GM10266 (cell line): ENCODE results near the gene EDEM1.

Source experiments
- DNase-seq: peaks from one replicate; pipeline ENCODE4 v3.0.0; 2012; ENCODE audit errors: extremely low spot score
- TF ChIP-seq, protein P1 (sequence below): IDR thresholded peaks from 2 replicates; pipeline ENCODE4 v1.5.1; 2012; ENCODE audit warnings: mild to moderate bottlenecking, low read depth; ENCODE audit not compliant: control insufficient read depth, insufficient read depth; ENCODE audit errors: missing control alignments

The EDEM1 gene

DNA sequence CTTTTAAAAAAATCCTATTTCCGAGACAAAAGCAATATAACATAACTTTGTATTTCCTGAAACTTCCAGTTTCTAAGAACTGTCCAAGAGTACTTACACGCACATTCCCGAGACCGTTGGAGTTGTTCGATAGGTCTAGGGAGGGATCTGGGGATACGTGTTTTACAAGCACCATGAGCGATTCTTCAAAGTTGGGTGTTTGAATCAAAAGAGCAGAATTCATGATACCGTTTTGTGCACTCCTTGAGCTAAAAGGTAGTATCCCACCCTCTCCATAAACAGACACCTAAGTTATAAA is 700 bp upstream of the EDEM1 start:
- TF ChIP-seq, protein P1, sequence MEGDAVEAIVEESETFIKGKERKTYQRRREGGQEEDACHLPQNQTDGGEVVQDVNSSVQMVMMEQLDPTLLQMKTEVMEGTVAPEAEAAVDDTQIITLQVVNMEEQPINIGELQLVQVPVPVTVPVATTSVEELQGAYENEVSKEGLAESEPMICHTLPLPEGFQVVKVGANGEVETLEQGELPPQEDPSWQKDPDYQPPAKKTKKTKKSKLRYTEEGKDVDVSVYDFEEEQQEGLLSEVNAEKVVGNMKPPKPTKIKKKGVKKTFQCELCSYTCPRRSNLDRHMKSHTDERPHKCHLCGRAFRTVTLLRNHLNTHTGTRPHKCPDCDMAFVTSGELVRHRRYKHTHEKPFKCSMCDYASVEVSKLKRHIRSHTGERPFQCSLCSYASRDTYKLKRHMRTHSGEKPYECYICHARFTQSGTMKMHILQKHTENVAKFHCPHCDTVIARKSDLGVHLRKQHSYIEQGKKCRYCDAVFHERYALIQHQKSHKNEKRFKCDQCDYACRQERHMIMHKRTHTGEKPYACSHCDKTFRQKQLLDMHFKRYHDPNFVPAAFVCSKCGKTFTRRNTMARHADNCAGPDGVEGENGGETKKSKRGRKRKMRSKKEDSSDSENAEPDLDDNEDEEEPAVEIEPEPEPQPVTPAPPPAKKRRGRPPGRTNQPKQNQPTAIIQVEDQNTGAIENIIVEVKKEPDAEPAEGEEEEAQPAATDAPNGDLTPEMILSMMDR, result no peak
- no peak for DNase-seq

DNA sequence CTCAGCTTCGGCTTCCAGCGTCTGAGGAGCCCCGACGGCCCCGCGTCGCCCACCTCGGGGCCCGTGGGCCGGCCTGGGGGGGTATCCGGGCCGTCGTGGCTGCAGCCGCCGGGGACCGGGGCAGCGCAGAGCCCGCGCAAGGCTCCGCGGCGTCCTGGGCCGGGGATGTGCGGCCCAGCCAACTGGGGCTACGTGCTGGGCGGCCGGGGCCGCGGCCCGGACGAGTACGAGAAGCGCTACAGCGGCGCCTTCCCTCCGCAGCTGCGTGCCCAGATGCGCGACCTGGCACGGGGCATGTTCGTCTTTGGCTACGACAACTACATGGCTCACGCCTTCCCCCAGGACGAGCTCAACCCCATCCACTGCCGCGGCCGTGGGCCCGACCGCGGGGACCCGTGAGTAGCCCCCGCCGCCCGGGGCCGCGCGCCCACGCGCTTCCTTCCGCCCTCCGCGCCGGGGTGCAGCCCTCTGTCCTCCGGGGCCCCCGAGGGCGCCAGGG is 462 bp downstream of the EDEM1 start:
- peak; percentile 49 for DNase-seq
- TF ChIP-seq, protein P1, result no peak

DNA sequence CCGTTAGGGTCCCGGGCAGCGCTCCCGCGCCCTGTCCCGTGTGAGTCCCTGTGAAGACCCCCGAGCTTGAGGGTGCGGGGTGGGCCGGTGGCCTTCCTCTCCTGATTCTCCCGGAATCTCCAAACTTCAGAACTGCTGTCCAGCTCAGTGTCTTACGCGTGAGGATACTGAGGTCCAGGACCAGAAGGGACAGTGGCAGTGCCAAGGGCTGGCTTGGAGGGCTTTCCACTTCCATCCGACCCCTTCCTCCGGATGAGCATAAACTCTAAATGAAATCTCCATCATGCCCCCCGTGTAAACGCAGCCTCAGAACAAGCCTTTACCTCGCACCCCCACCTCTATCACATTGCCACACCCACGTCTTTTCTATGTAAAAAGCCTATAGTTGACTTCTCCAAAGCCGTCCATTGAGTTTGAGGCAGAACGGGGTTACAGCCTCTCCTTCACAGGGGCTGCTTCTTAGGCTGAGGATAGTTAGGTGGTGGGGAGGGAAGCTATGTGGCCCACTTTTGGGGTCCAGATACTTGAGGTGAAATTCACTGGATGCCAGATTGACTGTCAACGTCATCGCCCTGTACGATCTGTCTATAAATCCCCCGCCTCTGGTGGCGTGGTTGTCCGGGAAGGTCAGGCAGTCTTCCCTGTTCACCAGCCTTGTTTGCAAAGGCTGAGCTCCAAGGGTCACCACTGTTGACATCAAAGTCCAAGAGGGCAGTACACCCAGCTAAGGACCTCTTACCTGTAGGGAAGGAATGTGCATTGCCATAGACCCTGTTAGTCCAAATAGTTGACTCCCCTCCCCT is 1.1 kb downstream of the EDEM1 start:
- TF ChIP-seq, protein P1, result no peak
- peak; percentile 35 for DNase-seq

DNA sequence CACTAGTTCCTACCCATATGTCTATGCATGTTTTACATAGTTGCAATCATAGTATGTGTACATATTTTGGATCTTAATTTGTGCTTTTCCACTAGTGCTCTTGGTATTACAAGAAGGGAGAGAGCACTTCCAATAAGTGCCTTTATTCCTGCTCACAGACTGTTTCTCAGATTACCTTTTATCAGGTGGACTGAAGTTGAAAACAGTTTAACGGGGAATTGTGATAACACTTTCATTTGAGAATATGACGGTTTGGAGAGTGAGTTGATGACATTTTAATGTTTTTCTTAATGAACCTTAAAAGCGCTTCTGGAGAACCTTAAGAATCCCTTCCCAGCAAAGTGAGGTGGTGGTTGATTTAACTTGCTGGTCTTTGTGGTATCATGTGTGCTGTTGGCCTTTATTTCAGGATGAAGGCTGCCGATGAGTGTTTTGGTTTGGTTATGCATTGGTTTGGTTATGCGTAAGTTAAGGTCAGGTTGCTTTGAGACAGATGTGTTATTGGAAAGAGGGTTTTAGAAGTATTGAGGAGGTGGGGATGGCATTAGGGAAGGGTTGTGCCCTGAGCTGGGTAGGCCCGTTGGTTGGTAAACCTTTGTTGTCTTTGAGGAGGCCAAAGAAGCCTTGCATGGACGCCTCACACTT is 2.8 kb downstream of the EDEM1 start:
- DNase-seq, result no peak

DNA sequence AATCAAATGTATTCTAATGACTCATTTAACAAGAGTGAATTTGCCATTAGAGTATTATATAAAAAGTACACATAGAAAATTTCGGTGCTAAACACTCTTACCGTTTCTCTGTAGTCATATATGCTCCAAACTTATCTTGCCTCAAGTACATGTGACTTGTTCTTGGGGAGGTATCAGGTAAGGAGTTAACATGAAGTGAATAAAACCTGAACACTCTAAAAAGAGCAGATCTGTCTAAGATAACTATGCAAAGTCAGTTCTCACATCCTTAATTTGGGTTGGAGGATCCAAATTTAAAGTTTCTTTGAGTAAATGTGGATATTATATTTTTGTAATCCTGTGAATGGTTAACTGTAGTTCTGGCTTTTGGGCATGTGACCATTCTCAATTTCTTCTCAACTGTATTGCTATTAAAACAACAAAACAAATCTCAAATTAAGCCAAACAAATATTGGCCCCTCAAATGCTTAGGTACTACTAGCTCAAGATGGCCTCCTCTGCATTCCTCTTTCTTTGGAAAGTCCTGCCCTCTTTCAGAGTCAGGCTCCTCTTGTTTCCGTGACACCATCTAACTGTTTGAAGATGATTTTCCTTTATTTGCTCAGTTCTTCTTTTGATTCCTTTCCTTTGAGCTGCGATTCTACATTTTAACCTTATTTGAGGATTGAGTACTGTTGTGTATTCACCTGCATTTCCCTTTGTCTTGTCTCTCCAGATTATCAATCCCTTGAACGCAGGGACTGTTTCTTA is 4.2 kb downstream of the EDEM1 start:
- TF ChIP-seq, protein P1, result no peak
- DNase-seq, result no peak

More for the DNA sequence above, 2.8 kb downstream of the EDEM1 start:
- TF ChIP-seq, protein P1, result no peak

DNA sequence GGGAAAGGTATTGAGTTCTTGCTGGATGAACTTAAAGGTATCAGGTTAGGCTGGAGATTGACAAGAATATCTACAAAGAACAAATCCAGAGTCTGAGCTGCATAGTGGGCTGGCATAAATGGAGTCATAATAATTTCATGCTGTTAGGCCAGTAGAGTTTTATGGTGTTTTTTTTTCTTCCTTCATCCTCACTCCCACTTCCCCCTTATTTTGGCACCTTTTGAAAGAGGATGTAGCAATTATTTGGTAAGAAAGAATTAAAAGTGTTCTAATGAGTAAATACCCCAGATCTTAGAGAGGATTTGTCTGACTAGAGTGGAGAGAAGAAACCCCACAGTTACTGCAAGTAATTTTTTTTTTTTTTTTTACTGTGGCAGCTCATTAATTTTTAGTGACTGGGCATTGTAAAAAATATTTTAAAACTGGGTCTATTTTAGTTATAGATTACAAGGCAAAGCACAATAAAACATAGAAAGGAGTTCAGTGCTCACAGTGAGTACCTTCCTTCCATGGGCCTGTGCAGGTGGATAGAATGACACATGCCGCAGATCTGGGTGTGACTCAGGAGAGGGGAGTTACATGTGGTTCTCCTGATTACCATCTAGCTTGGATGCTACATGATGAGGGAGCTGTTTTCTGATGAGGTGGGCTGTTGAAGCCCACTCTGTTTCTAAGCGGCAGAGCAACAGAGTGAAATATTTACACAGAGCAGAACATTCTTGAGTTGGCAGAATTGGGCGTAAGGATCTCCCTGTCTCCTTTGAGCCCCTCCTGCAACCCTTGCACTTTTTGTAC is 5.3 kb downstream of the EDEM1 start:
- DNase-seq, result no peak
- TF ChIP-seq, protein P1, result no peak
